NCI-H2171 treated with DMSO at 0.1 percent for 48 hours (cell line): Measurements from ENCODE around the gene OVOL1.
A peak's percentile ranks its signal among the peaks of the same experiment; 100 is the strongest.

ENCODE experiments used
- DNase-seq: peaks from one replicate; lab custom pipeline; 2025; lab: John Stamatoyannopoulos, UW

Gene OVOL1

DNA sequence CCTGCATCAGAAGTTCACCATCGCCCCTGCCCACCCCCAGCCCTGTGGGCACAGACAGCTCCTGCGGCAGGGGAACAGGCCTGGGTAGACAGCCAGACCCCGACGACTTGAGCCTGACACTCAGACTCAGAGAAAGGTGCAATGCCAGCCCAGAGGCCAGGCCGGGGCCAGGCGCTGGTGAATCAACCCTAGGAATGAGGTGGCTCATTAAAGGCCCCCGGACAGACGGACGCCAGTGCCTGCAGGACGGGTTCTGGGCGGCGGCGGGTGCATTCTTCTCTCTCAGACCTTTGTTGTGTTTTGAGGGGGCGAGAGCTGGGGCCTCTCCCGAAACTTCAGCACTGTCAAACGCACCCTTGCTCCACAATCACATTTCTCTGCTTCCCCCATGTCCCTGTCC is 5.6 kb downstream of the OVOL1 start:
- DNase-seq: no peak

DNA sequence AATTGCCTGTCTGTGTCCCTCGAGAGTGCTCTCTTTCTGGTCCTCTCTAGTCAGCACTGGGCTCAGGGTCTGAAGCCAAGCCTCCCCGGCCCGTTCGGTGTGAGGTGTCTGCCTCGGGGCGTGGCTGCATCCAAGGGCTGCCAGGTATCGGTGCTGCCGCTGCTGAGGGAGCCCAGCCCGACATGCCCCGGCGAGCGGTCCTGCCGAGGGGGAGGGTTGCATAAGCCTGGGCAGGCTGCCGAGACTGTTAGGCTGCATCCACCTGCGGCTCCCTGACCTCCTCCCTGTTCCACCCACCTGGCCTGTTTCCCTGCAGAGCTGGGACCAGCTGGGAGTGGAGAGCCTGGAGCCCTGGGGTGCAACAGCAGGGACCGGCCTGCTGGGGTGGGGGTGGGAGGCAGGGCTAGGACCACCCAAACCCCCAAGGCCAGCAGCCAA is 6.3 kb downstream of the OVOL1 start:
- DNase-seq: peak; percentile 86

DNA sequence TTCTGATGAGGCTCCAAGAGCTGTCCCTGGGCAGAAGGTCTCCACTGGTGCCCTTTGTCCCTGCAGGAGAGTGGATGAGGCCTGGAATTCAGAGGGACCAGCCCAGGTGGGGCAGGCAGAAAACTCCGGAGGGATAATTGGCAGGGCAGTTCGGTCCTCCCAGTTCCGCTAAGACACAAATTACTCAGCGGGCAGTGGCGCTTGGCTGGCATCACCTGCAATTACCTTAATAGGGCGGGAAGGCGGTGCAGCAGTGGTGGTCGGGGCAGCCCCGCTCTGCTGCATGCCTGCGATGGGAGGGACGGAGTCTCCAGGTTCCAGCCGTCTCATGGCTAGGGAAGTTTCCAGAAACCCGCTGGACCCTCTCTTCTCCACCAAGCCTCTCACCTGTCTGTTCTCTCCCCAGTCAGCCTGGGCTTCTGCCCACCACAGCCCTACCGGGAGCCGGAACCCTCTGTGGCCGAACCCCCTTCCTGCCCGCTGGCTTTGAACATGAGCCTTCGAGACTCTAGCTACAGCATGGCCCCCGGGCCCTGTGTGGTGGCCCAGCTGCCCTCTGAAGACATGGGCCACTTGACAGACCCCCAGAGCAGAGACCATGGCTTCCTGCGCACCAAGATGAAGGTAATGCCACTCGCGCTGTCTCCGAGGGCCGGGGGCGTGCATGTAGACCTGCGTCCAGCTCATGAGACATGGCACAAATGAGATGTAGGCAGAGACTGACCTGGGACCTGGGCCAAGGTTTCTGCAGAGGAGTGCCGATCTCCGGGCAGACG is 7.0 kb downstream of the OVOL1 start:
- DNase-seq: no peak

DNA sequence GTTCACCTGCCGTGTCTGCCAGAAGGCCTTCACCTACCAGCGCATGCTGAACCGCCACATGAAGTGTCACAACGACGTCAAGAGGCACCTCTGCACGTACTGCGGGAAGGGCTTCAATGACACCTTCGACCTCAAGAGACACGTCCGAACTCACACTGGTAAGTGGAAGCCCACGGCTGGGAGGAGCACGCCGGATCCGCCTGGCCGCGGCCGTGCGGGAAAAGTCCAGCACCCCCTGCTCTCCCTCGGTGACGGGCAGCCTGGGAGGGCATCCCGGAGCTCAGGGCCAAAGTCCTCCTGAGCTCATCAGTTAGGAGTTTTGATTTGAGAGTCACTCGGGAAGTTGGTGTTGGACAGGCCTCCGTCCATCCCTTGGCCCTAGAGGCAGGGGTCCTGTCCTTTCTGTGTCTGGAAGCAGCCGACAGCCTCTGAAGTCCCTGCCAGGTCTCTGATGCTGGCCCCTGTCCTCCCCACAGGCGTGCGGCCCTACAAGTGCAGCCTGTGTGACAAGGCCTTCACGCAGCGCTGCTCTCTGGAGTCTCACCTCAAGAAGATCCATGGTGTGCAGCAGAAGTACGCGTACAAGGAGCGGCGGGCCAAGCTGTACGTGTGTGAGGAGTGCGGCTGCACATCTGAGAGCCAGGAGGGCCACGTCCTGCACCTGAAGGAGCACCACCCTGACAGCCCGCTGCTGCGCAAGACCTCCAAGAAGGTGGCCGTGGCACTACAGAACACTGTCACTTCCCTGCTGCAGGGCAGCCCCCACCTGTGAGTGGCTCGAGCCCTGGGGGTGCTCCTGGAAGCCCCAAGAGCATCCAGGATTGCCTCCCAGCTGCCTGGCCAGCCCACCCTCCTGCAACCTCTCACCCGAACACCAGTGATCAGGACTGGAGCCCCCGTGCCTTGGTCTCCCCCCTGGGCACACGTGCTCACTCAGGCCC is 8.0 kb downstream of the OVOL1 start:
- no peak for DNase-seq

DNA sequence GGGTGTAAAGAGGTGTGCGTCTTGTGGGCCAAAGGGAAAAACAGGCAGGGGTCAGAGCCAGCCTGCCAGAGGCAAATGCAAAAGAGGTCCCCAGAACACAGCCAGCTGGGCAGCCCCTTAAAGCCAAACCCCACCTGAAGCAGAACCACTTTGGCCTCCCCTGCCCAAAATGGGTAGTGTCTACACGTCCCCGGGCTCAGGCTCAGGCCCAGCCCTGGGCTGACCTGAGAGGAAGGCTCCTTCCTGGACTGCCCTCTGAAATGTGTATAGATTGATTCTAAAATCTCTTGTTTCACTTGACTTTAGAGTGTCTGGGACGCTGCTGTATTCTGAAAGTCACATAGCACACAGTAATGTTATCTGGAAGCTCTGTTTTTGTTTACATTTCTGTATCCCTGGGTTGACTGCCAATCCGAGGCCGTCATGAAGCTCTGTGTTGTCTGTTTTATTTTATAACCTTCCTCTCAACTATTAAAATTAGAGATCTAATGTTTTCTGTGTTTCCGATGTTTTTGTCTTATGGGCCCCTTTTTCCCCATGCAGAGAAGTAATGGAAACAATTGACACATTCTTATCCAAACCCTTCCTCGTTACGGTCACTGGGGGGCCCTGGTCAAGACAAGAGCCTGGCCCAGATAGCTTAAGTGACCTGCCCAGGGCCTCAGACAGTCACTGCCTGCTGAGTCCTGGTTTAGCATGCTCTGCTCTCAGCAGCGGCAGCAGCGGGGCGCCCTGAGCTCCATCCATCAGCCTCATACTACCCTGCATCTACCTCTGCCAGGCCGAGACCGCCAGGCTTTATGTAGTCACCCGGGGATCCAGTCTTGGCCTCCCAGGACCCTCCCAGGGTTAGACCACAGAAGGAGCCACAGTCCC is 10.1 kb downstream of the OVOL1 start:
- no peak for DNase-seq

DNA sequence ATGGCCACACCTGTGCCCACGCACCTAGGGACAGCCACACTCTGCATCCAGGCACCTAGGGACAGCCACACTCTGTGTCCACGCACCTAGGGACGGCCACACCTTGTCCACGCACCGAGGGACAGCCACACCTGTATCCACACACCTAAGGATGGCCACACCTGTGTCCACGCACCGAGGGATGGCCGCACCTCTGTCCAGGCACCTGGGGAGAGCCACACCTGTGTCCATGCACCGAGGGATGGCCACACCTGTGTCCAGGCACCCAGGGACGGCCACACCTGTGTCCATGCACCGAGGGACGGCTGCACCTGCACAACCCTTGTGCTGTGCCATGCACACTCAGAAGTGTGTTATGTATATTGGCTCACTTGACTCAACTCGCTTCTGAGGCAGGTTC is 10.8 kb downstream of the OVOL1 start:
- DNase-seq: no peak

DNA sequence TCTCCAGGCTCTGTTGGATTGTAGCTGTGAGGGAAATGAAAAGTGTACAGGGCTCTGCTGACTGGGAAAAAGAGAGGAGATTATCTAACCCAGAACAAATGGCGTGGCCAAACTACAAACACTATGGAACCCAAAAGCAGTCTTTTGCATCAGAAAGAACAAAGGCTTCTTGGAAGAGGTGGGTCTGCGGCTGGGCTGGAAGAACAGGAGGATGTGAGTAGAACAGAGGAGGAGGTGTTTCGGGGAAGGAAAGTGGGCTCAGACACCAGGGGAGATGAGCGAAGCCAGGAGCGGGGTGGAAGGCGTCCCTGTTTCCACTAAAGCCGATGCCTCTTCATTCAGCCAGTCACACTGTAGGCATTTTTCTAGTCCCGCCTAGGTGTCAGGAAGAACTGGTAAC is 12.0 kb downstream of the OVOL1 start:
- no peak for DNase-seq

DNA sequence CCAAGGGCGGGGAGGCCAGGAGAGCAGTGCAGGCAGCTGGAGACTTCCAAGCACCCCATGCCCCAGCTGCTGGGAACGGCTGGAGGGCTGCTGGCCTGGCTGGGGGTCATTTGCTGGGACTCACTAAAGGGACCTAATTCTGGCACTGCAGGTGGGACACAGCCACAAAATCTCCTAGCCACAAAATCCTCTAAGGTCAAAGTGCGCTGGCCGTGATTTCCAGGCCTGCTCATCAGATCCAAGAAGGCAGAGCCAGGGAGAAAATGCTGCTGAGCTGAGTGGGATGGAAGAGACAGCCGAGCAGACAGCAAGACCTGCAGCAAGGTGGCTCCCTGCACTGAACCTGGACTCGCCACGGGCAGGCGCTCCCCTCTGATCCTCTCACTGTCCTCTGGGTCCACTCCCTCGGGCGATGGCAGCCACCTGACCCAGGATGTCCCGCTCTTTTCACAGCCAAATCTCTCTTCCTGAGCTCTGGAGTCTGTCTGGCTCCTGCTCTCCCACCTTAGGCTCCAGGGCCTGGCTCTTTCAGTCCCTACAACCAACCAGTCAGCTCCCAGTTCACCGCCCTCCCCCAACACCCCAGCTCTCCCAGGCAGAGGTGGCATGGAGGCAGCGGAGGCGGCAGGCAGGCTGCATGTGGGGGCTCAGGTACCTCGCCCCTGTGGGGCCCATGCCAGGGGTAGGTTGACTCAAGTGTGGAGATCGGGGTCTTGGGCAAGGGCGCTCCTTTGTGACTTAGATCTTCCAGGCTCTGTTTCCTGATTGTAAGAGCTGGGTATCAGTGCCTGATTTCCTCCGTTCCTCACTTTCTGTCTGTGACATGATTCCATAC is 14.5 kb downstream of the OVOL1 start:
- DNase-seq: no peak

DNA sequence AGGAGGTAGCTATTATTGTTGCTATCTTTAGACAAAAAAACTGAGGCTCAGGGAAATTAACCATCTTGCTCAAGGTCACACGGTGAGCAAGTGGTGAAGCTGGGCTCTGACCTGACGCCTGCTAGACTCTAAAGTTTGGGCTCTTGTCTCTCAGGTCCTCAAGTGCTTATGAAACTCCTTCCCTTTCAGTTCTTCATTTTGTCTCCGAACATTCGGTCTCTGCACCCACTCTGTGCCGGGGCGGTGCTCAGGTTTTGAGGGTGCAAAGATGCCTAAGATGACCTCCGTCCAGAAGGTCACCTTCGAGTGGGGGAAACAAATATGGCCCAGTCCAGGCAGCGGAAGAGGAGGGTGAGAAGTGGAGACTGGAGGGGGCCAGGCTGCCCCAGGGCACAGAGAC is 16.0 kb downstream of the OVOL1 start:
- DNase-seq: no peak

DNA sequence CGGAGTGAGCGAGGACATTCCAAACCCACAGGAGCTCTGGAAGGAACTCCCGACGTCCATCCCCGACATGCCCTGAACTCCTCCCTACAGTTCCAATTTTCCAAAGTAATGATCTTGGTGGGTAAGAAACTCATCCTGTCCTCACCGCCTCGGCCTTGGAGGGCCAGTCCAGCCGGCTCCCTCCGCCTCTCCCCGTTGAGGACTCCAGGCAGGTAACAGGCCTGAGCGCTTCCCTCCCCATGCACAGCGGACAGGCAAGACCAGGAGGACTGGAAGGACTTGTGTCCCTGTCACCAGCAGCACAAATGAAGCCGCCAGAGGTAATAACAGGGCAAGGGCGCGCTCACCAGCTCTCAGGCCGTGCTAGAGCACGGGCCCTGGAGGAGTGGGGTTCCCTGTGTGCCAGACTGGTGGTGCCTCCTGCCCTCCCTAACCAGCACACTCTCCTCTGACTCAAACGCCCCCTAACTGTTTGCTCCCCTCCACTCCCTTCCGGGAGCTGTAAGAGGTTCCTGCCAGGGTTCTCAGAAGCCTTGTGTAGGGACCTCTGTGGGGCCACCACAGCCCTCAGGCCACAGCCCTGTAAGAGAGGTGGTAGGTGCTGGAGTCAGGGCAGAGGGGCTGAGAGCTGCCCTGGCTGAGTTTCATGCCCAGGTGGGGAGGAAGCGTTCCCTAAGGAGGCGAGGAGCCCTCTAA is 17.1 kb downstream of the OVOL1 start:
- no peak for DNase-seq

DNA sequence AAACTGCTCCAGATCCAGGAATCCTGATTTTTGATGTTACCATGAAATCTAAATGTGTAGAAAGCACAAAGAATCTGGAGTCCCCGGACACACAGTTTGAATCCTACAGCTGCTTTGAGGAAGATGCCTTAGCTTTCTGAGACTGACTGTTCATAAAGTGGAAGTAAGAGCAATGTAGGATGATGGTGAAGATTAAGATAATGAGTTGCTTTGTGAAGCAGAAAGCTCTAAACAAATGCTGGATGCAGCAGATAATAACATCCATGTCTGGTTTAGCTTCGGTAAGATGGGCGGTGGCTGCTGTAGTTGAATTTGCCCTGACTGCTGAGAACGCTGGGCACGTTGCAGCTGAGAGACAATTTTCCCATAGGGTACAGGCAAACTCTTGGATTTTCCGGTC is 20.1 kb downstream of the OVOL1 start:
- DNase-seq: no peak

DNA sequence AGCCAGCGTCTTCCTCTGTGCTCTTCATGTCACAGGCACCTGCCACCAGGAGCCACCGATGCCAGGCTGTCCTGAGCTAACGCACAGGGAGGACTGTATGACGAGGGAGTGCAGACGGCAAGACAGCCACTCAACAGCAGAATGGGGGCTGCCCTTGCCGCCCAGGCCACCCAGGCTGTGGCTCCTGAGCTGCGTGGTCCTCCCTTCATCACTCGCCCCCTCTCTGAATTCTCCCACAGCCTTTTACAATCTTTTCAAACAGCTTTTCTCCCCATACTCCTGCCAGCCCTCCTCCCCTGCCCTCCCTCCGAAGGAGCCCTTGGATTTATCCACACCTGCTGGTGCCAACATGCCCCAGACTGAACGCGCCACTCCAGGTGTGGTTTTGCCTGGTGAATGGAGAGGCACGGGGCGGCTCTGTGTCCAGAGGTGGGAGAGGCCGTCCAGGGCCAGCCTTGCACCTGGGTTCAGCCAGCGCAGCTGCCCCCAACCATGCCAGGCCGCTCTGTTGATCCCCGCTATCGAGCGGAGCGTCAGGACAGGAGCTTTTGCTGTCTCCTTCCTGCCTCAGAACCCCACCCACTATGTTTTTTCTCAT is 22.0 kb downstream of the OVOL1 start:
- DNase-seq: no peak

DNA sequence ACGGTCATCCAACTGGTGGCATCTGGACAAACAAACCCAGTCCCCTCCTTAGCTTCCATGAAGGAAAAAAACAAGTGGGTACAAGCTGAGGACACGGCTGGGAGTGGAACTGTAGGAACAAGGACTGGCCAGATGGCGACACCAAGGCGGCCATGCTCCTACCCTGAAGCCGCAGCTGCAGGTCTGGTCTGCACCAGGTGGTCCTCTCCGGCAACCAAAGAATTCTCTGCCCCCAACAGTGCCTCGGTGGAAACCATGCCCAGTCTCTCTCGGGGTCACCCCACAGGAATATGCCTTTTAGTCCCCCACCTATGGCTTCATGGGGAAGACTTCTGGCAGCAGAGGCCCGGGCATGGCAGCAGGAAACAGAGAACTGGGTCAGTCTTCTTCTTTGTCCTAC is 22.6 kb downstream of the OVOL1 start:
- DNase-seq: peak; percentile 8

DNA sequence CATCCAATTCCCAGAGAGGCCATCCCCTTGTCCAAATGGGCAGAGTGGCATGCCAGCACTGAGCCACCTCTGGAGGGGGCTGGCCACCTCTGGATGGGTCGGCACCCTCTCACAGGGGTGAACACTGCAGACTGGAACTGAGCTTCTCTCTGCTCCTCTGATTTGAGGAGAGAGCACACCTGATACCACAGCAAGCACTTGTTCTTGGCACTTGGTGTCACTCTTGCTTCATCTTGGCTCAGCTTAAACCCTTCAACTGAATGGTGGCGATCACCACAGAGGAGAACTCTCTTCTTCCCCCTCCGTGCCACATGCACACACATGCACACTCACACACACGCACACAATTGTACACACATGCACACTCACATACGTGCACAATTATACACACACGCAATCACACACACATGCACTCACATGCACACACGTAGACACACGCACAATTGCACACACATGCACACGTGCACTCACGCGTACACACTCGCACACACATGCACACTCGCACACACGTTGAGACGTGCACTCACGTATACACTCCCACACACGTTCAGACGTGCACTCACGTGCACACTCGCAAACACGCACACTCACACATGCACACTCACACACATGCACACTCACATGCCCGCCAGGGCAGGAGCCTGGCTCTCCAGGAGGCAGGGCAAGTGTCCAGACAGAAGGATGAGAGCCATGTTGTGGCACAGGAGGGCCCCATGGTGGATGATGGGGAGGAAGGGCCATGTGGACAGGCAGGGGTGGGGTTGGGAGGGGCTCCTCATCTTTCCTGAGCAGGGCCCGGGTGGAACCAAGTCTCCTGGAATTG is 23.4 kb downstream of the OVOL1 start:
- peak; percentile 17 for DNase-seq

DNA sequence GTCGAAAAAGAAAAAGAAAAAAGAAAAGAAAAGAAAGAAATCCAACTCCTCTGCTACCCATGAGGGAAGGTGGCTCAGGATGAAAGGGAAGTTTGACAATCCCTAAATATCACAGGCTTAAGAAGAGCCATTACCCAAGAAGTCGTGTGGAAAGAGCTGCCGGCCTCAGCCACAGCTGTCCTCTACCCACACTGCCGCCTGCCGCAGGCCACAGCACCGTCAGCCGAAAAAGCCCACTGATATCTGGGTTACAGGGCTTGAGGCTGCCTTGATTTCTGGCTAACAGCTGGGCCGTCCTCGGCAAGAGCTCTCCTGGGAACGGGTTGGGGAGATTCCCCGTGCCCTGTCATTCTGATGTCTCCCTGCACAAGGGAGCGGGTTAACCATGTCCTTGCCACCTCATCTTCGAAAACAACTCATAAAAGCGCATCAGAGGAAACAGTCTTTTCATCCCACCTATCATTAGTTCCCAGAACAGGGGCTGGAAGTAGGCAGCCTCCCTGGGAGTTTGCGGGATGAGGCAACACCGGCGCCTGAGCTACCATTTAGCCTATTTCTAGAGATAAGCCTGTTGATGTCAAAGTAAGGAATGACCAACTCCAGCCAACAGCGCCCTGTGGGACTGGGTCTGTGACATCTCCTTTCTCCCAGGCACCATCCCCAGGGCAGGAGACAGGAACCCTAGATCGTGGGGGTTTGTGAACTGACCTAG is 25.1 kb downstream of the OVOL1 start:
- DNase-seq: peak; percentile 79

DNA sequence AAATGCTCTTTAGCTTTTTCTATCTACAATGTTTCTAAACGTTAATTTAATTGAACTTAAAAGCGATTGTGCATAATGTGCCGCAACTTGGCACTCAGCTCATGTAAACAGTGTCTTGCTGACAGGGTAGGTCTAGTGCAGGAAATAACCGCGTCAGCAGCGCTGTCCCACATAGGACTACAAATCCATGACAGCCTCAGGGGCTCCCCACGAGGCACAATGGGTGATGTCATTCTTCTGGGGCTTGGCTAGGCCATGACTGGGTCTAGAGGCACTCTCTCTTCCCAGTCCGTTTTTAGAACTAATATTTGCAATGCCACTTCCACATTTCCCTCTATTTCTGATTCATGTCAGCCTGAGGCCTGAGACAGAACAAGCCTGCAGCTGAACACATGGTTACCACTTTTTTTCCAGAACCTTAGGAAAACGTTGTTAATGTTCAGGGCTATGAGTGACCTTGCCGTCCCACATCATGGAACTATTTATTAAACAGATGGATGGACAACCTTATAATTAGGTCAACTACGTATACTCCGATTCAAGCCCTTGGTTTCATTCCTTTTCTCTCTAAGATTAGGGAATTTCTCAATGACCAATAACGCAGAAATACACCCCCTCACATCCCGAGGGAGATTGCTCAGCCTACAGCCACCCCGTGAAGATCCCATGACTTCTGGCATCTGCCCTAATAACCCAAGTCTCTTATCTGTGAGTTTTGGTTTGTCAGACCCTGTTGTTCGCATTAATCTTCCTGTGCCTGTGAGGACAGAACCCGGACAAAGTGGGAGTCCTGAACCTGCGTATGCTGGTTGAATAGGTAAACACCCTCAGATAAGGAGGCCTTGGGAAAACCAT is 27.5 kb downstream of the OVOL1 start:
- DNase-seq: no peak

DNA sequence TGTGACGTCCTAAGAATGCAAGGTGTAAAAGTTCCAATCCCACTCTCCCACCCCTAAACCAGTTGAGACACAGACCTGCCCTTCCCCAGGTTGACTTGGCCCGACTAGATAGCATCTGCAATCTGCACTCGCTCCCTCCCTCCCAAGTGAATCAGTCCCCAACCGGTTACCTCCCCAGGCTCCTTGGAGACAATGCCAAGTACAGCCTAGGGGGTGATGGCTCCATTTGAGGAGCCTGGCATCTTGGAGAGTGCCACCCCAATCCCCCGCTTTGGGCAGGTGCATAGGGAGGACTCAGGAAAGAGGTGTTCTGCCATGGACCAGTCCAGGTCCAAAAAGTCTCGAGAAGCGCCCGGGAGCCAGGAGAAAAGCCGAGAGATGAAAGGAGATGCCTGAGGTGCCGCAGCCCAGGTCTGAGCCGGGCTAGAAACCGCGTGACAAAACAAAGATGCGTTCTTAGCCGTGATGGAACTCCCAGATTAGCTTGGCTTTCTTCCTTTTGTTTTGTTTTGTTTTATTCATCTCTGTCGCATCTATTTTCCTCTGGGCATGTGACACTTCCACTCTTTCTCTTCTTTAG is 28.2 kb downstream of the OVOL1 start:
- DNase-seq: no peak
